HG03432 (cell line): ENCODE results near the gene MALAT1.
"Not testable (repeated sequence)": the region's sequence is repeated elsewhere in the genome, so short reads cannot be mapped to it uniquely, and the experiment has no call there.

Experiments
- ATAC-seq: cut with Tn5 transposase; IDR thresholded peaks from one replicate; pipeline ENCODE4 v1.9.1; 2021; ENCODE audit warnings: mild to moderate bottlenecking, moderate library complexity; ENCODE audit not compliant: unreplicated experiment

Gene MALAT1

DNA sequence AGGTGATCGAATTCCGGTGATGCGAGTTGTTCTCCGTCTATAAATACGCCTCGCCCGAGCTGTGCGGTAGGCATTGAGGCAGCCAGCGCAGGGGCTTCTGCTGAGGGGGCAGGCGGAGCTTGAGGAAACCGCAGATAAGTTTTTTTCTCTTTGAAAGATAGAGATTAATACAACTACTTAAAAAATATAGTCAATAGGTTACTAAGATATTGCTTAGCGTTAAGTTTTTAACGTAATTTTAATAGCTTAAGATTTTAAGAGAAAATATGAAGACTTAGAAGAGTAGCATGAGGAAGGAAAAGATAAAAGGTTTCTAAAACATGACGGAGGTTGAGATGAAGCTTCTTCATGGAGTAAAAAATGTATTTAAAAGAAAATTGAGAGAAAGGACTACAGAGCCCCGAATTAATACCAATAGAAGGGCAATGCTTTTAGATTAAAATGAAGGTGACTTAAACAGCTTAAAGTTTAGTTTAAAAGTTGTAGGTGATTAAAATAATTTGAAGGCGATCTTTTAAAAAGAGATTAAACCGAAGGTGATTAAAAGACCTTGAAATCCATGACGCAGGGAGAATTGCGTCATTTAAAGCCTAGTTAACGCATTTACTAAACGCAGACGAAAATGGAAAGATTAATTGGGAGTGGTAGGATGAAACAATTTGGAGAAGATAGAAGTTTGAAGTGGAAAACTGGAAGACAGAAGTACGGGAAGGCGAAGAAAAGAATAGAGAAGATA, at the start of gene MALAT1:
TSS of gene MALAT1 (plus strand) at position 69 of the 736 bp plus-strand sequence.
- ATAC-seq: peak; percentile 31

DNA sequence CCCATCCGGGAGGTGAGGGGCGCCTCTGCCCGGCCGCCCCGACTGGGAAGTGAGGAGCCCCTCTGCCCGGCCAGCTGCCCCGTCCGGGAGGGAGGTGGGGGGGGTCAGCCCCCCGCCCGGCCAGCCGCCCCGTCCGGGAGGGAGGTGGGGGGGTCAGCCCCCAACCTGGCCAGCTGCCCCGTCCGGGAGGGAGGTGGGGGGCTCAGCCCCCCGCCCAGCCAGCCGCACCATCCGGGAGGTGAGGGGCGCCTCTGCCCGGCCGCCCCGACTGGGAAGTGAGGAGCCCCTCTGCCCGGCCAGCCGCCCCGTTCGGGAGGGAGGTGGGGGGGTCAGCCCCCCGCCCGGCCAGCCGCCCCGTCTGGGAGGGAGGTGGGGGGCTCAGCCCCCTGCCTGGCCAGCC, 47.5 kb upstream of the MALAT1 start:
- ATAC-seq: not testable (repeated sequence)

GRCh38 chr11:65452259-65452658, 46.6 kb upstream of the MALAT1 start:
- ATAC-seq: not testable (repeated sequence)

- no peak for ATAC-seq
These were observed 45.9 kb upstream of the MALAT1 start for GRCh38 chr11:65452806-65453490.

DNA sequence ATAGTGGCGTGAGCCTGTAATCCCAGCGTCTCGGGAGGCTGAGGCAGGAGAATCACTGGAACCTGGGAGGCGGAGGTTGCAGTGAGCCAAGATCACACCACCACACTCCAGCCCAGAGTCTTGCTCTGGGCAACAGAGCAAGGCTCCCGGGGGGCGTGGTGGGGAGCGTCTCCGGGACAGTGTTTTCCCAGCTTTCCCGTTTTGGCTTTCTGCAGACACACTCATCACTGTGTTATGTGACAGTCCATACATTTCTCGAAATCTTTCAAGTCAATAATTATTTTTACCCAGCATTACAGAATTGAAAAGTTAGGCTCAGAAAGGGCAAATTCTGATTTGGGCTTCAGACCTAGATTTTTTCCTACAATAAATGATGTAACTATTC, 44.5 kb upstream of the MALAT1 start:
- ATAC-seq: no peak

GRCh38 chr11:65454696-65455456, 44.0 kb upstream of the MALAT1 start:
- ATAC-seq: peak; percentile 84

GRCh38 chr11:65456418-65456817, 42.4 kb upstream of the MALAT1 start:
- ATAC-seq: no peak

- no peak for ATAC-seq
These were observed 39.3 kb upstream of the MALAT1 start for GRCh38 chr11:65459552-65459951.

DNA sequence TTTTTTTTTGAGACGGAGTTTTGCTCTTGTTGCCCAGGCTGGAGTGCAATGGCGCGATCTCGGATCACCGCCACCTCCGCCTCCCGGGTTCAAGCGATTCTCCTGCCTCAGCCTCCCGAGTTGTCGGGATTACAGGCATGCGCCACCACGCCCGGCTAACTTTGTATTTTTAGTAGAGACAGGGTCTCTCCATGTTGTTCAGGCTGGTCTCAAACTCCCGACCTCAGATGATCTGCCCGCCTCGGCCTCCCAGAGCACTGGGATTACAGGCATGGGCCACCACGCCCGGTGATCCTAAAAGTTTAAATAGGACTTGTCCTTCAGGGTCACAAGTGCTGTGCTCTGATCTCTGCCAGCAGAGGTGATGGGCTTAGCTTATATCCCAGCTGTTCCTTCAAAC, 33.4 kb upstream of the MALAT1 start:
- ATAC-seq: not testable (repeated sequence)

GRCh38 chr11:65467306-65467705, 31.5 kb upstream of the MALAT1 start:
- ATAC-seq: not testable (repeated sequence)

- ATAC-seq: no peak
These were observed 29.9 kb upstream of the MALAT1 start for GRCh38 chr11:65468874-65469333.

- ATAC-seq: no peak
These were observed 28.3 kb upstream of the MALAT1 start for GRCh38 chr11:65470433-65471049.

- ATAC-seq: no peak
These were observed 27.4 kb upstream of the MALAT1 start for GRCh38 chr11:65471447-65471891.

GRCh38 chr11:65472588-65473277, 26.1 kb upstream of the MALAT1 start:
- ATAC-seq: not testable (repeated sequence)

GRCh38 chr11:65473278-65473860, 25.5 kb upstream of the MALAT1 start:
- no peak for ATAC-seq

GRCh38 chr11:65474864-65475263, 24.0 kb upstream of the MALAT1 start:
- no peak for ATAC-seq

- no peak for ATAC-seq
These were observed 22.2 kb upstream of the MALAT1 start for GRCh38 chr11:65476632-65477148.

GRCh38 chr11:65477149-65477965, 21.5 kb upstream of the MALAT1 start:
- ATAC-seq: peak; percentile 81
